Brain microvascular endothelial cell (primary cell): Measurements from ENCODE around the gene DDX49.

Source experiments
- DNase-seq: peaks from one replicate; pipeline ENCODE4 v3.0.0-alpha.2; 2020
- H3K27ac ChIP-seq: fragments of 250-450 bp; sonication (Bioruptor Pico); 2 replicates; pipeline ENCODE4 v1.5.1; 2020; ENCODE audit warnings: mild to moderate bottlenecking, moderate library complexity
- H3K27me3 ChIP-seq: fragments of 250-450 bp; sonication (Bioruptor Pico); replicated peaks from 2 replicates; pipeline ENCODE4 v1.5.1; 2020; ENCODE audit warnings: mild to moderate bottlenecking
- H3K36me3 ChIP-seq: fragments of 250-450 bp; sonication (Bioruptor Pico); replicated peaks from 2 replicates; pipeline ENCODE4 v1.5.1; 2020; ENCODE audit warnings: mild to moderate bottlenecking
- H3K4me3 ChIP-seq: 2 replicates; pipeline ENCODE4 v1.5.1; 2011; ENCODE audit warnings: low read depth, mild to moderate bottlenecking, control low read depth, low read length, moderate library complexity
- in situ Hi-C: cut with HindIII; loops from 2 replicates; pipeline ENCODE4 v1.10.0; 2017; ENCODE audit warnings: low sequenced_read_pairs, low pct_ligation_motif_present
- TF ChIP-seq, protein P1 (sequence below): IDR thresholded peaks from 2 replicates; pipeline ENCODE4 v1.5.1; 2011; ENCODE audit warnings: low read depth, mild to moderate bottlenecking, moderate library complexity, low read length, control low read depth, inconsistent platforms; ENCODE audit errors: missing control alignments

DDX49 gene

GRCh38 chr19:18919900-18920214 is 342 bp downstream of the DDX49 start:
- Histone ChIP-seq H3K4me3 (peak overlapping the region; percentile 100), H3K27ac (peak overlapping the region; percentile 73), H3K27me3 (no peaks in the 10 kb centered on the region), H3K36me3 (peaks cover 43% of the 10 kb centered on the region)
- no peak for DNase-seq
- TF ChIP-seq, protein P1, sequence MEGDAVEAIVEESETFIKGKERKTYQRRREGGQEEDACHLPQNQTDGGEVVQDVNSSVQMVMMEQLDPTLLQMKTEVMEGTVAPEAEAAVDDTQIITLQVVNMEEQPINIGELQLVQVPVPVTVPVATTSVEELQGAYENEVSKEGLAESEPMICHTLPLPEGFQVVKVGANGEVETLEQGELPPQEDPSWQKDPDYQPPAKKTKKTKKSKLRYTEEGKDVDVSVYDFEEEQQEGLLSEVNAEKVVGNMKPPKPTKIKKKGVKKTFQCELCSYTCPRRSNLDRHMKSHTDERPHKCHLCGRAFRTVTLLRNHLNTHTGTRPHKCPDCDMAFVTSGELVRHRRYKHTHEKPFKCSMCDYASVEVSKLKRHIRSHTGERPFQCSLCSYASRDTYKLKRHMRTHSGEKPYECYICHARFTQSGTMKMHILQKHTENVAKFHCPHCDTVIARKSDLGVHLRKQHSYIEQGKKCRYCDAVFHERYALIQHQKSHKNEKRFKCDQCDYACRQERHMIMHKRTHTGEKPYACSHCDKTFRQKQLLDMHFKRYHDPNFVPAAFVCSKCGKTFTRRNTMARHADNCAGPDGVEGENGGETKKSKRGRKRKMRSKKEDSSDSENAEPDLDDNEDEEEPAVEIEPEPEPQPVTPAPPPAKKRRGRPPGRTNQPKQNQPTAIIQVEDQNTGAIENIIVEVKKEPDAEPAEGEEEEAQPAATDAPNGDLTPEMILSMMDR: no peak
- in situ Hi-C loops: no loop called here

DNA sequence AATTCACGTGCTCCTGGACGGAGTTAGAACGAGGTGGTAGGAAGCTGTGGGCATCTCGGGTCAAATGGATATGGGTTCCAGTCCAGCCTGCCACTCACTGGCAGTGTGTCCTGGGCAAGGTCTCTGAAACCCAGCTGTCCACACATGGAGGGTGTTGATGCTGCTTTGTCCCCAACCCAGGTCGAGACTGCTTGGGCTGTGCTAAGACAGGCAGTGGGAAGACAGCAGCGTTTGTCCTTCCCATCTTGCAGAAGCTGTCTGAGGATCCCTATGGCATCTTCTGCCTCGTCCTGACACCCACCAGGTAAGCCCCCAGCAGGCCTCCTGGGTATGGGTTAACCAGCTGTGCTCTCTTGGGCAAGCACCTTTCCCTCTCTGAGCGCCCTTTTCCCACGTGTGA is 885 bp downstream of the DDX49 start:
- Histone ChIP-seq H3K27me3 (no peaks in the 10 kb centered on the region), H3K36me3 (peaks cover 43% of the 10 kb centered on the region), H3K4me3 (peak overlapping the region; percentile 100), H3K27ac (no peak overlapping the region)
- TF ChIP-seq, protein P1: no peak
- no peak for DNase-seq
- in situ Hi-C loops: no loop called here

GRCh38 chr19:18921593-18921992 is 2.1 kb downstream of the DDX49 start:
- H3K4me3 ChIP-seq: no peak overlapping the region
- no peak for DNase-seq
- TF ChIP-seq, protein P1: no peak
- no peak overlapping the region for H3K27ac ChIP-seq
- in situ Hi-C loops: no loop called here
- H3K36me3 ChIP-seq: peaks cover 48% of the 10 kb centered on the region
- no peaks in the 10 kb centered on the region for H3K27me3 ChIP-seq

- in situ Hi-C loops: no loop called here
Observed at GRCh38 chr19:18922228-18922985, 2.9 kb downstream of the DDX49 start.

DNA sequence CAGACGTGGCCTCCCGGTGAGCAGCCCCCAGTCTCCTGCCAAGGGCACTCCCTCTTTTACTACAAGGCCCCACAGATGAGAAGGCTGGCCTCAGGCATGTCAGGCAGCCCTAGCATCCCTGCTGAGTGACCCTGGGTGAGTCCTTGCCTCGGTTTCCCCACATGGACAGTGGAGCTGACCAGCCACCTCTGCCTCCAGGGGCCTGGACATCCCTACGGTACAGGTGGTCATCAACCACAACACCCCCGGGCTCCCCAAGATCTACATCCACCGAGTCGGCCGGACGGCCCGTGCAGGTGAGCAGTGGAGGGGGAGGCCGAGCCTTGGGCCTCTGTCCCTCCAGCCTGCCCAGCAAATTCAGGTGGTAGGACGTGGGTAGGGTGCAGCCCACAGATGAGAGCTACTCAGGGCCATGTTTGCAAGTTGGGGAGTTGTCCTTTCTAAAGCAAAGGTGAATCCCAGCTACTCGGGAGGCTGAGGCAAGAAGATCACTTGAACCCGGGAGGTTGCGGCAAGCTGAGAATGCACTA is 5.2 kb downstream of the DDX49 start:
- in situ Hi-C loops: no loop called here
- TF ChIP-seq, protein P1: no peak
- Histone ChIP-seq H3K27ac (no peak overlapping the region), H3K27me3 (no peaks in the 10 kb centered on the region), H3K36me3 (peaks cover 74% of the 10 kb centered on the region), H3K4me3 (no peak overlapping the region)
- DNase-seq: no peak

More at GRCh38 chr19:18922228-18922985, 2.9 kb downstream of the DDX49 start:
- no peak for DNase-seq
- peaks cover 50% of the 10 kb centered on the region for H3K36me3 ChIP-seq
- TF ChIP-seq, protein P1: no peak
- H3K4me3 ChIP-seq: no peak overlapping the region
- H3K27ac ChIP-seq: no peak overlapping the region
- H3K27me3 ChIP-seq: no peaks in the 10 kb centered on the region
